Osteocyte (in vitro differentiated cells): ENCODE measurements around the gene PRPF31. TPM values are rescaled to one million over a fixed set of nuclear protein-coding genes. Genes with fewer than 3 reads are reported as not detected.

ENCODE experiments used
- DNase-seq: peaks from one replicate; pipeline ENCODE4 v3.0.0; 2021; ENCODE audit warnings: mixed read lengths; ENCODE audit not compliant: unreplicated experiment; ENCODE audit errors: extremely low spot score
- H3K27ac Mint-ChIP-seq: one replicate; pipeline ENCODE4 v1.8.0; 2021; ENCODE audit warnings: mild to moderate bottlenecking, mixed read lengths; ENCODE audit not compliant: unreplicated experiment
- H3K27me3 Mint-ChIP-seq: one replicate; pipeline ENCODE4 v1.8.0; 2021; ENCODE audit warnings: mixed read lengths; ENCODE audit not compliant: unreplicated experiment
- H3K36me3 Mint-ChIP-seq: one replicate; pipeline ENCODE4 v1.8.0; 2021; ENCODE audit warnings: mixed read lengths; ENCODE audit not compliant: unreplicated experiment
- H3K4me1 Mint-ChIP-seq: one replicate; pipeline ENCODE4 v1.8.0; 2021; ENCODE audit warnings: mixed read lengths; ENCODE audit not compliant: unreplicated experiment
- H3K4me3 Mint-ChIP-seq: one replicate; pipeline ENCODE4 v1.8.0; 2021; ENCODE audit warnings: mild to moderate bottlenecking, moderate library complexity, mixed read lengths; ENCODE audit not compliant: unreplicated experiment
- H3K9me3 Mint-ChIP-seq: one replicate; pipeline ENCODE4 v1.8.0; 2021; ENCODE audit warnings: mixed read lengths; ENCODE audit not compliant: unreplicated experiment
- CTCF ChIP-seq: fragments of 200-600 bp; sonication (generic); IDR thresholded peaks from 2 replicates; pipeline ENCODE4 v1.5.0; 2021; ENCODE audit warnings: antibody characterized with exemption, mild to moderate bottlenecking, moderate library complexity
- total RNA-seq: library from RNA; stranded (reverse); gene quantifications from 2 replicates; pipeline ENCODE4 v1.2.1, GENCODE V29; 2021

PRPF31 gene
- total RNA-seq, 1 donor from 2014 or later: 68.4 TPM

GRCh38 chr19:54160854-54161253 lies 45.3 kb downstream of the PRPF31 start:
- peaks cover 10% of the 10 kb centered on the region for H3K36me3 Mint-ChIP-seq
- TF ChIP-seq CTCF: no peak
- DNase-seq: no peak
- peak overlapping the region; percentile 100 for H3K27ac Mint-ChIP-seq
- peaks cover 34% of the 10 kb centered on the region for H3K4me1 Mint-ChIP-seq
- peaks cover 3% of the 10 kb centered on the region for H3K9me3 Mint-ChIP-seq
- no peaks in the 10 kb centered on the region for H3K27me3 Mint-ChIP-seq
- peak overlapping the region; percentile 100 for H3K4me3 Mint-ChIP-seq

GRCh38 chr19:54162241-54162805 lies 46.8 kb downstream of the PRPF31 start:
- Mint-ChIP-seq H3K4me3 (peak overlapping the region; percentile 66), H3K36me3 (peaks cover 3% of the 10 kb centered on the region), H3K27ac (no peak overlapping the region), H3K4me1 (peaks cover 34% of the 10 kb centered on the region), H3K9me3 (peaks cover 3% of the 10 kb centered on the region), H3K27me3 (no peaks in the 10 kb centered on the region)
- no peak for TF ChIP-seq CTCF
- no peak for DNase-seq

GRCh38 chr19:54162884-54163283 lies 47.3 kb downstream of the PRPF31 start:
- Mint-ChIP-seq H3K4me1 (peaks cover 34% of the 10 kb centered on the region), H3K27me3 (no peaks in the 10 kb centered on the region), H3K36me3 (peaks cover 3% of the 10 kb centered on the region), H3K27ac (no peak overlapping the region), H3K4me3 (no peak overlapping the region), H3K9me3 (peaks cover 3% of the 10 kb centered on the region)
- no peak for TF ChIP-seq CTCF
- DNase-seq: no peak

GRCh38 chr19:54164369-54165068 lies 49.0 kb downstream of the PRPF31 start:
- peaks cover 3% of the 10 kb centered on the region for H3K36me3 Mint-ChIP-seq
- no peak overlapping the region for H3K27ac Mint-ChIP-seq
- peaks cover 23% of the 10 kb centered on the region for H3K4me1 Mint-ChIP-seq
- peak overlapping the region; percentile 47 for H3K4me3 Mint-ChIP-seq
- DNase-seq: no peak
- H3K27me3 Mint-ChIP-seq: no peaks in the 10 kb centered on the region
- peaks cover 3% of the 10 kb centered on the region for H3K9me3 Mint-ChIP-seq
- TF ChIP-seq CTCF: no peak

- Mint-ChIP-seq H3K4me3 (no peak overlapping the region), H3K4me1 (peaks cover 19% of the 10 kb centered on the region), H3K27me3 (no peaks in the 10 kb centered on the region), H3K9me3 (peaks cover 3% of the 10 kb centered on the region), H3K27ac (no peak overlapping the region), H3K36me3 (peaks cover 3% of the 10 kb centered on the region)
- TF ChIP-seq CTCF: no peak
- no peak for DNase-seq
Observed at GRCh38 chr19:54165222-54165621, 49.7 kb downstream of the PRPF31 start.
